ENCODE results near the gene FGF23.

FGF23 gene

GRCh38 chr12:4388662-4389061, 9.2 kb upstream of the FGF23 start:
- Histone ChIP-seq H3K9me3 (ENCODE audit: insufficient read depth, low read depth, low read length) (no peaks in the 10 kb centered on the region), H3F3A (ENCODE audit: low read depth) (no peaks in the 10 kb centered on the region), H3K9ac (ENCODE audit: low read depth, low read length, poor library complexity, severe bottlenecking) (no peak overlapping the region), H3K79me2 (ENCODE audit: insufficient read depth, low read length) (no peaks in the 10 kb centered on the region), H3K36me3 (ENCODE audit: insufficient read depth, low read length) (no peaks in the 10 kb centered on the region), H3K4me2 (ENCODE audit: low read depth, low read length, poor library complexity, severe bottlenecking) (no peak overlapping the region), H3K9me2 (replicated peaks; ENCODE audit: low read depth, low read length) (no peaks in the 10 kb centered on the region), H3K4me3 (ENCODE audit: low read length, poor library complexity, severe bottlenecking) (no peak overlapping the region), H3K27me3 (ENCODE audit: insufficient read depth, low read length, poor library complexity, severe bottlenecking) (no peaks in the 10 kb centered on the region), H3K4me1 (ENCODE audit: insufficient read depth, low read length, poor library complexity, severe bottlenecking) (no peaks in the 10 kb centered on the region), H2AFZ (ENCODE audit: low read length) (no peak overlapping the region), H4K20me1 (ENCODE audit: insufficient read depth, low read length, poor library complexity, severe bottlenecking) (no peaks in the 10 kb centered on the region)
- TF ChIP-seq CTCF (conservative IDR thresholded peaks at IDR 0.05; ENCODE audit: low read length) (no peak), EZH2phosphoT487 (IDR thresholded peaks at IDR 0.05; ENCODE audit: borderline replicate concordance) (no peak)

GRCh38 chr12:4388032-4388431, 8.5 kb upstream of the FGF23 start:
- H3K79me2 ChIP-seq (ENCODE audit: insufficient read depth, low read length) = no peaks in the 10 kb centered on the region
- H3F3A ChIP-seq (ENCODE audit: low read depth) = no peaks in the 10 kb centered on the region
- H3K4me3 ChIP-seq (ENCODE audit: low read length, poor library complexity, severe bottlenecking) = no peak overlapping the region
- H4K20me1 ChIP-seq (ENCODE audit: insufficient read depth, low read length, poor library complexity, severe bottlenecking) = no peaks in the 10 kb centered on the region
- H3K27me3 ChIP-seq (ENCODE audit: insufficient read depth, low read length, poor library complexity, severe bottlenecking) = no peaks in the 10 kb centered on the region
- H2AFZ ChIP-seq (ENCODE audit: low read length) = no peak overlapping the region
- H3K4me1 ChIP-seq (ENCODE audit: insufficient read depth, low read length, poor library complexity, severe bottlenecking) = no peaks in the 10 kb centered on the region
- H3K9ac ChIP-seq (ENCODE audit: low read depth, low read length, poor library complexity, severe bottlenecking) = no peak overlapping the region
- no peaks in the 10 kb centered on the region for H3K36me3 ChIP-seq (ENCODE audit: insufficient read depth, low read length)
- H3K9me3 ChIP-seq (ENCODE audit: insufficient read depth, low read depth, low read length) = no peaks in the 10 kb centered on the region
- no peak overlapping the region for H3K4me2 ChIP-seq (ENCODE audit: low read depth, low read length, poor library complexity, severe bottlenecking)
- H3K9me2 ChIP-seq (replicated peaks; ENCODE audit: low read depth, low read length) = no peaks in the 10 kb centered on the region
- TF ChIP-seq EZH2phosphoT487 (IDR thresholded peaks at IDR 0.05; ENCODE audit: borderline replicate concordance) (no peak), CTCF (conservative IDR thresholded peaks at IDR 0.05; ENCODE audit: low read length) (no peak)

- no peaks in the 10 kb centered on the region for H3K9me3 ChIP-seq (ENCODE audit: insufficient read depth, low read depth, low read length)
- H3K36me3 ChIP-seq (ENCODE audit: insufficient read depth, low read length) = no peaks in the 10 kb centered on the region
- H3K4me3 ChIP-seq (ENCODE audit: low read length, poor library complexity, severe bottlenecking) = no peak overlapping the region
- no peaks in the 10 kb centered on the region for H3K4me1 ChIP-seq (ENCODE audit: insufficient read depth, low read length, poor library complexity, severe bottlenecking)
- H3K9me2 ChIP-seq (replicated peaks; ENCODE audit: low read depth, low read length) = no peaks in the 10 kb centered on the region
- H3K79me2 ChIP-seq (ENCODE audit: insufficient read depth, low read length) = no peaks in the 10 kb centered on the region
- no peak overlapping the region for H3K4me2 ChIP-seq (ENCODE audit: low read depth, low read length, poor library complexity, severe bottlenecking)
- H3K9ac ChIP-seq (ENCODE audit: low read depth, low read length, poor library complexity, severe bottlenecking) = no peak overlapping the region
- H2AFZ ChIP-seq (ENCODE audit: low read length) = no peak overlapping the region
- TF ChIP-seq EZH2phosphoT487 (IDR thresholded peaks at IDR 0.05; ENCODE audit: borderline replicate concordance) (no peak), CTCF (conservative IDR thresholded peaks at IDR 0.05; ENCODE audit: low read length) (no peak)
- H3K27me3 ChIP-seq (ENCODE audit: insufficient read depth, low read length, poor library complexity, severe bottlenecking) = no peaks in the 10 kb centered on the region
- no peaks in the 10 kb centered on the region for H3F3A ChIP-seq (ENCODE audit: low read depth)
- no peaks in the 10 kb centered on the region for H4K20me1 ChIP-seq (ENCODE audit: insufficient read depth, low read length, poor library complexity, severe bottlenecking)
Observed at GRCh38 chr12:4387607-4388006, 8.1 kb upstream of the FGF23 start.

Data from Loucy (cell line).